Prostate gland (tissue), 2 donors: ENCODE measurements around the gene DGKB. TPM values are rescaled to one million over a fixed set of nuclear protein-coding genes. Genes with fewer than 3 reads are reported as not detected.

Source experiments
- DNase-seq: peaks from one replicate; pipeline ENCODE4 v3.0.0-alpha.2; 2019; ENCODE audit warnings: low spot score
- H3K27ac ChIP-seq, 2 donors: fragments of 200-600 bp; sonication (generic); 2 replicates each; pipeline ENCODE4 v1.5.1; 2017 to 2019
- H3K27me3 ChIP-seq: fragments of 200-600 bp; sonication (generic); replicated peaks from 2 replicates; pipeline ENCODE4 v1.5.1; 2019; ENCODE audit not compliant: insufficient read depth
- H3K36me3 ChIP-seq, 2 donors: fragments of 200-600 bp; sonication (generic); 1 replicate in 1 of 2; 2 replicates in 1 of 2; pipeline versions ENCODE4 v1.5.1 to v1.8.1; 2017 to 2019
- H3K4me1 ChIP-seq: fragments of 200-600 bp; sonication (generic); replicated peaks from 2 replicates; pipeline ENCODE4 v1.5.1; 2019
- H3K4me3 ChIP-seq, 2 donors: fragments of 200-600 bp; sonication (generic); 2 replicates each; pipeline ENCODE4 v1.5.1; 2017 to 2019
- H3K9me3 ChIP-seq: fragments of 200-600 bp; sonication (generic); 2 replicates; pipeline ENCODE4 v1.5.1; 2017
- CTCF ChIP-seq, 4 experiments: fragments of 200-600 bp in 2 of 4; fragments of 450-650 bp in 2 of 4; sonication (generic) in 2 of 4; IDR thresholded peaks; 1 replicate in 3 of 4; 2 replicates in 1 of 4; pipeline ENCODE4 v1.5.1; 2016 to 2019; ENCODE audit warnings: antibody characterized with exemption in 4 of 4, mild to moderate bottlenecking in 2 of 4, moderate library complexity in 2 of 4
- POLR2A ChIP-seq: fragments of 450-650 bp; IDR thresholded peaks from one replicate; pipeline ENCODE4 v1.6.1; 2016; ENCODE audit warnings: antibody characterized with exemption, mild to moderate bottlenecking
- POLR2AphosphoS5 ChIP-seq: sonication (generic); formaldehyde crosslinking; IDR thresholded peaks from one replicate; pipeline ENCODE4 v1.6.1; 2017; ENCODE audit warnings: antibody characterized with exemption
- WGBS: methylation state at CpG from one replicate; pipeline ENCODE4 v1.1.5; 2018; 5-methylcytosine and 5-hydroxymethylcytosine counted together
- intact Hi-C: fragments of 100-400 bp; cut with DNase I; formaldehyde crosslinking; loops from one replicate; pipeline ENCODE4 v1.14.2; 2022
- total RNA-seq, 2 donors: library from RNA; depleted of rRNA; stranded (reverse); fragments of >200 nt; gene quantifications; one replicate each; pipeline ENCODE4 v1.1.0, GENCODE V29; 2016

The DGKB gene
- total RNA-seq, 2 donors from 2014 or later, result 0.45 TPM; not detected in 1

- peaks cover 4% of the 10 kb centered on the region for H3K4me1 ChIP-seq
- no peak for DNase-seq
- H3K36me3 ChIP-seq, result no peaks in the 10 kb centered on the region
- no peaks in the 10 kb centered on the region for H3K27me3 ChIP-seq
- WGBS, result 88% methylated on average over 5 of the region's 5 CpGs
- no peak overlapping the region for H3K4me3 ChIP-seq
- H3K9me3 ChIP-seq, result no peaks in the 10 kb centered on the region
- no peak for TF ChIP-seq POLR2A
- TF ChIP-seq CTCF (IDR thresholded peaks at IDR 0.05), result no peak
- no peak for TF ChIP-seq POLR2AphosphoS5
- no peak overlapping the region for H3K27ac ChIP-seq
- intact Hi-C loops, result no loop called here
Measured at GRCh38 chr7:14759785-14760184, 142.8 kb downstream of the DGKB start.

GRCh38 chr7:14754631-14755030 lies 147.9 kb downstream of the DGKB start:
- Histone ChIP-seq H3K4me3 (no peak overlapping the region), H3K27me3 (no peaks in the 10 kb centered on the region), H3K27ac (no peak overlapping the region), H3K36me3 (no peaks in the 10 kb centered on the region), H3K4me1 (no peaks in the 10 kb centered on the region), H3K9me3 (no peaks in the 10 kb centered on the region)
- WGBS, result 18% methylated on average over 1 of the region's 1 CpG
- TF ChIP-seq POLR2AphosphoS5 (no peak), CTCF (IDR thresholded peaks at IDR 0.05) (no peak), POLR2A (no peak)
- no peak for DNase-seq
- intact Hi-C loops, result no loop called here

- H3K4me1 ChIP-seq, result no peaks in the 10 kb centered on the region
- H3K4me3 ChIP-seq, result no peak overlapping the region
- H3K27ac ChIP-seq, result no peak overlapping the region
- H3K27me3 ChIP-seq, result no peaks in the 10 kb centered on the region
- intact Hi-C loops, result no loop called here
- DNase-seq, result no peak
- WGBS, result 87% methylated on average over 3 of the region's 3 CpGs
- no peaks in the 10 kb centered on the region for H3K36me3 ChIP-seq
- TF ChIP-seq POLR2A (no peak), POLR2AphosphoS5 (no peak), CTCF (IDR thresholded peaks at IDR 0.05) (no peak)
- no peaks in the 10 kb centered on the region for H3K9me3 ChIP-seq
Measured at GRCh38 chr7:14752301-14752700, 150.2 kb downstream of the DGKB start.

GRCh38 chr7:14751461-14751860 lies 151.1 kb downstream of the DGKB start:
- Histone ChIP-seq H3K36me3 (no peaks in the 10 kb centered on the region), H3K4me3 (no peak overlapping the region), H3K27ac (no peak overlapping the region), H3K9me3 (no peaks in the 10 kb centered on the region), H3K27me3 (no peaks in the 10 kb centered on the region), H3K4me1 (no peaks in the 10 kb centered on the region)
- no peak for DNase-seq
- intact Hi-C loops, result no loop called here
- WGBS, result 71% methylated on average over 1 of the region's 1 CpG
- TF ChIP-seq POLR2A (no peak), CTCF (IDR thresholded peaks at IDR 0.05) (no peak), POLR2AphosphoS5 (no peak)

- no peak for DNase-seq
- H3K27me3 ChIP-seq, result no peaks in the 10 kb centered on the region
- no peaks in the 10 kb centered on the region for H3K9me3 ChIP-seq
- H3K36me3 ChIP-seq, result no peaks in the 10 kb centered on the region
- H3K27ac ChIP-seq, result no peak overlapping the region
- no peak overlapping the region for H3K4me3 ChIP-seq
- no peaks in the 10 kb centered on the region for H3K4me1 ChIP-seq
- TF ChIP-seq CTCF (IDR thresholded peaks at IDR 0.05) (no peak), POLR2AphosphoS5 (no peak), POLR2A (no peak)
- intact Hi-C loops, result no loop called here
Measured at GRCh38 chr7:14748461-14748860, 154.1 kb downstream of the DGKB start.
